MM.1S (cell line): Measurements from ENCODE around the gene SYTL3.

Experiments used
- CTCF ChIP-seq: fragments of 300-600 bp; sonication (generic); IDR thresholded peaks from 2 replicates; pipeline ENCODE4 v1.5.1; 2016; ENCODE audit warnings: antibody characterized with exemption, low read length, mixed read lengths
- EZH2 ChIP-seq: fragments of 300-600 bp; sonication (generic); optimal IDR thresholded peaks from 2 replicates; pipeline ENCODE3; 2017; ENCODE audit warnings: low read depth, mild to moderate bottlenecking, antibody characterized with exemption, low read length, mixed read lengths

- TF ChIP-seq EZH2 (no peak), CTCF (no peak)
Measured at GRCh38 chr6:158611541-158612370, 38.1 kb upstream of the SYTL3 start.
